ENCODE measurements around the gene PRDM10.
"Not testable (repeated sequence)": the region's sequence is repeated elsewhere in the genome, so short reads cannot be mapped to it uniquely, and the experiment has no call there.

PRDM10 gene

GRCh38 chr11:129954703-129955102, 47.9 kb downstream of the PRDM10 start:
- H3K27me3 Mint-ChIP-seq; H3K27ac Mint-ChIP-seq; DNase-seq (ENCODE audit: low spot score in 2 of 2); ATAC-seq (ENCODE audit: low read depth); H3K9me3 Mint-ChIP-seq; H3K4me3 Mint-ChIP-seq; H3K4me1 Mint-ChIP-seq: not testable (repeated sequence)
- H3K36me3 Mint-ChIP-seq = peaks cover 13% of the 10 kb centered on the region

GRCh38 chr11:129951866-129952262, 50.8 kb downstream of the PRDM10 start:
- DNase-seq (ENCODE audit: low spot score in 2 of 2) = no peak
- H3K4me1 Mint-ChIP-seq = peaks cover 7% of the 10 kb centered on the region
- no peak for ATAC-seq (ENCODE audit: low read depth)
- no peaks in the 10 kb centered on the region for H3K9me3 Mint-ChIP-seq
- no peak overlapping the region for H3K27ac Mint-ChIP-seq
- H3K36me3 Mint-ChIP-seq = peaks cover 16% of the 10 kb centered on the region
- no peak overlapping the region for H3K4me3 Mint-ChIP-seq
- no peaks in the 10 kb centered on the region for H3K27me3 Mint-ChIP-seq

GRCh38 chr11:129951201-129951865, 51.3 kb downstream of the PRDM10 start:
- H3K27ac Mint-ChIP-seq = no peak overlapping the region
- H3K27me3 Mint-ChIP-seq = no peaks in the 10 kb centered on the region
- ATAC-seq (ENCODE audit: low read depth) (no peak), DNase-seq (ENCODE audit: low spot score in 2 of 2) (no peak)
- no peak overlapping the region for H3K4me3 Mint-ChIP-seq
- peaks cover 7% of the 10 kb centered on the region for H3K4me1 Mint-ChIP-seq
- H3K9me3 Mint-ChIP-seq = no peaks in the 10 kb centered on the region
- H3K36me3 Mint-ChIP-seq = peaks cover 21% of the 10 kb centered on the region

GRCh38 chr11:129950101-129951091, 52.2 kb downstream of the PRDM10 start:
- Mint-ChIP-seq H3K27ac (no peak overlapping the region), H3K36me3 (peaks cover 22% of the 10 kb centered on the region), H3K9me3 (no peaks in the 10 kb centered on the region), H3K4me3 (no peak overlapping the region), H3K4me1 (peaks cover 7% of the 10 kb centered on the region), H3K27me3 (no peaks in the 10 kb centered on the region)
- ATAC-seq (ENCODE audit: low read depth) (no peak), DNase-seq (ENCODE audit: low spot score in 2 of 2) (no peak)

- Mint-ChIP-seq H3K27ac (no peak overlapping the region), H3K36me3 (peaks cover 25% of the 10 kb centered on the region), H3K9me3 (no peaks in the 10 kb centered on the region), H3K4me1 (peaks cover 7% of the 10 kb centered on the region), H3K4me3 (no peak overlapping the region), H3K27me3 (no peaks in the 10 kb centered on the region)
- DNase-seq (ENCODE audit: low spot score in 2 of 2) (no peak), ATAC-seq (ENCODE audit: low read depth) (no peak)
Observed at GRCh38 chr11:129948926-129949466, 53.6 kb downstream of the PRDM10 start.

- H3K36me3 Mint-ChIP-seq = peaks cover 27% of the 10 kb centered on the region
- peaks cover 7% of the 10 kb centered on the region for H3K4me1 Mint-ChIP-seq
- H3K4me3 Mint-ChIP-seq = no peak overlapping the region
- H3K9me3 Mint-ChIP-seq = no peaks in the 10 kb centered on the region
- DNase-seq (ENCODE audit: low spot score in 2 of 2) = no peak
- no peak for ATAC-seq (ENCODE audit: low read depth)
- H3K27me3 Mint-ChIP-seq = no peaks in the 10 kb centered on the region
- H3K27ac Mint-ChIP-seq = no peak overlapping the region
Observed at GRCh38 chr11:129947474-129947873, 55.2 kb downstream of the PRDM10 start.

- Mint-ChIP-seq H3K4me3 (no peak overlapping the region), H3K27me3 (no peaks in the 10 kb centered on the region), H3K36me3 (peaks cover 31% of the 10 kb centered on the region), H3K4me1 (peaks cover 7% of the 10 kb centered on the region), H3K27ac (no peak overlapping the region), H3K9me3 (no peaks in the 10 kb centered on the region)
- ATAC-seq (ENCODE audit: low read depth) = no peak
- no peak for DNase-seq (ENCODE audit: low spot score in 2 of 2)
Observed at GRCh38 chr11:129946965-129947364, 55.7 kb downstream of the PRDM10 start.

- H3K4me1 Mint-ChIP-seq = peaks cover 7% of the 10 kb centered on the region
- H3K4me3 Mint-ChIP-seq = no peak overlapping the region
- no peak for DNase-seq (ENCODE audit: low spot score in 2 of 2)
- H3K27ac Mint-ChIP-seq = no peak overlapping the region
- H3K36me3 Mint-ChIP-seq = peaks cover 31% of the 10 kb centered on the region
- no peaks in the 10 kb centered on the region for H3K27me3 Mint-ChIP-seq
- ATAC-seq (ENCODE audit: low read depth) = no peak
- no peaks in the 10 kb centered on the region for H3K9me3 Mint-ChIP-seq
Observed at GRCh38 chr11:129946256-129946655, 56.4 kb downstream of the PRDM10 start.

GRCh38 chr11:129945373-129945772, 57.3 kb downstream of the PRDM10 start:
- Mint-ChIP-seq H3K4me1 (peaks cover 7% of the 10 kb centered on the region), H3K4me3 (no peak overlapping the region), H3K36me3 (peaks cover 29% of the 10 kb centered on the region), H3K27ac (no peak overlapping the region), H3K9me3 (no peaks in the 10 kb centered on the region), H3K27me3 (no peaks in the 10 kb centered on the region)
- ATAC-seq (ENCODE audit: low read depth) (no peak), DNase-seq (ENCODE audit: low spot score in 2 of 2) (no peak)

GRCh38 chr11:129944696-129945095, 57.9 kb downstream of the PRDM10 start:
- peaks cover 29% of the 10 kb centered on the region for H3K36me3 Mint-ChIP-seq
- H3K4me1 Mint-ChIP-seq = peaks cover 7% of the 10 kb centered on the region
- ATAC-seq (ENCODE audit: low read depth) = no peak
- H3K27me3 Mint-ChIP-seq = no peaks in the 10 kb centered on the region
- H3K9me3 Mint-ChIP-seq = no peaks in the 10 kb centered on the region
- H3K27ac Mint-ChIP-seq = no peak overlapping the region
- H3K4me3 Mint-ChIP-seq = no peak overlapping the region
- DNase-seq (ENCODE audit: low spot score in 2 of 2) = no peak

- Mint-ChIP-seq H3K9me3 (no peaks in the 10 kb centered on the region), H3K36me3 (peaks cover 33% of the 10 kb centered on the region), H3K4me3 (no peak overlapping the region), H3K27me3 (no peaks in the 10 kb centered on the region), H3K27ac (no peak overlapping the region), H3K4me1 (peaks cover 7% of the 10 kb centered on the region)
- DNase-seq (ENCODE audit: low spot score in 2 of 2) = no peak
- no peak for ATAC-seq (ENCODE audit: low read depth)
Observed at GRCh38 chr11:129943036-129943435, 59.6 kb downstream of the PRDM10 start.

GRCh38 chr11:129939510-129939909, 63.1 kb downstream of the PRDM10 start:
- no peaks in the 10 kb centered on the region for H3K9me3 Mint-ChIP-seq
- no peak for DNase-seq (ENCODE audit: low spot score in 2 of 2)
- no peak overlapping the region for H3K27ac Mint-ChIP-seq
- H3K4me1 Mint-ChIP-seq = peaks cover 3% of the 10 kb centered on the region
- no peak overlapping the region for H3K4me3 Mint-ChIP-seq
- no peaks in the 10 kb centered on the region for H3K27me3 Mint-ChIP-seq
- H3K36me3 Mint-ChIP-seq = peaks cover 25% of the 10 kb centered on the region
- no peak for ATAC-seq (ENCODE audit: low read depth)

- peaks cover 3% of the 10 kb centered on the region for H3K4me1 Mint-ChIP-seq
- DNase-seq (ENCODE audit: low spot score in 2 of 2) (no peak), ATAC-seq (ENCODE audit: low read depth) (no peak)
- peaks cover 31% of the 10 kb centered on the region for H3K36me3 Mint-ChIP-seq
- no peak overlapping the region for H3K27ac Mint-ChIP-seq
- H3K9me3 Mint-ChIP-seq = no peaks in the 10 kb centered on the region
- no peaks in the 10 kb centered on the region for H3K27me3 Mint-ChIP-seq
- H3K4me3 Mint-ChIP-seq = no peak overlapping the region
Observed at GRCh38 chr11:129938764-129939163, 63.9 kb downstream of the PRDM10 start.

- Mint-ChIP-seq H3K27me3 (no peaks in the 10 kb centered on the region), H3K4me3 (no peak overlapping the region), H3K9me3 (no peaks in the 10 kb centered on the region), H3K4me1 (peaks cover 3% of the 10 kb centered on the region), H3K36me3 (peaks cover 30% of the 10 kb centered on the region), H3K27ac (no peak overlapping the region)
- DNase-seq (ENCODE audit: low spot score in 2 of 2) = no peak
- no peak for ATAC-seq (ENCODE audit: low read depth)
Observed at GRCh38 chr11:129937592-129938238, 64.9 kb downstream of the PRDM10 start.

Measured in memory B cell (primary cell).